H9 (cell line): Measurements from ENCODE around the gene OR5M11. TPM values are rescaled to one million over a fixed set of nuclear protein-coding genes. Genes with fewer than 3 reads are reported as not detected.

Experiments used
- DNase-seq: peaks from one replicate; pipeline ENCODE4 v3.0.0-alpha.2; 2017
- H2AFZ ChIP-seq: one replicate; pipeline ENCODE4 v1.6.1; 2013; ENCODE audit warnings: mild to moderate bottlenecking, low read length, control low read depth, moderate library complexity
- H2AK5ac ChIP-seq: 2 replicates; pipeline ENCODE4 v1.6.1; 2013; ENCODE audit warnings: low read length, control low read depth, mixed read lengths; ENCODE audit not compliant: insufficient read length
- H2BK120ac ChIP-seq: one replicate; pipeline ENCODE4 v1.6.1; 2013; ENCODE audit warnings: low read depth, mild to moderate bottlenecking, low read length, control low read depth, inconsistent platforms; ENCODE audit not compliant: poor library complexity, severe bottlenecking
- H2BK12ac ChIP-seq: 2 replicates; pipeline ENCODE4 v1.6.1; 2013; ENCODE audit warnings: low read length, control low read depth, mixed read lengths, low read depth; ENCODE audit not compliant: insufficient read length
- H2BK15ac ChIP-seq: 2 replicates; pipeline ENCODE4 v1.6.1; 2013; ENCODE audit warnings: low read depth, low read length, control low read depth
- H2BK20ac ChIP-seq: one replicate; pipeline ENCODE4 v1.6.1; 2013; ENCODE audit warnings: low read depth, mild to moderate bottlenecking, low read length, control low read depth, inconsistent platforms; ENCODE audit not compliant: poor library complexity, severe bottlenecking
- H2BK5ac ChIP-seq: 2 replicates; pipeline ENCODE4 v1.6.1; 2013; ENCODE audit warnings: low read length, control low read depth, mixed read lengths; ENCODE audit not compliant: insufficient read length
- H3K14ac ChIP-seq: 2 replicates; pipeline ENCODE4 v1.6.1; 2013; ENCODE audit warnings: low read length, control low read depth; ENCODE audit not compliant: insufficient read depth
- H3K18ac ChIP-seq: 2 replicates; pipeline ENCODE4 v1.6.1; 2013; ENCODE audit warnings: low read depth, mild to moderate bottlenecking, mixed read lengths, low read length, control low read depth; ENCODE audit not compliant: insufficient read length
- H3K23ac ChIP-seq: 2 replicates; pipeline ENCODE4 v1.6.1; 2013; ENCODE audit warnings: low read length, control low read depth, mixed read lengths, low read depth; ENCODE audit not compliant: insufficient read length
- H3K23me2 ChIP-seq: 2 replicates; pipeline ENCODE4 v1.6.1; 2013; ENCODE audit warnings: low read depth, mild to moderate bottlenecking, mixed read lengths, low read length, control low read depth; ENCODE audit not compliant: insufficient read length, poor library complexity, severe bottlenecking
- H3K27ac ChIP-seq: 2 replicates; pipeline ENCODE4 v1.5.1; 2013; ENCODE audit warnings: low read length, control low read depth, mixed read lengths, low read depth; ENCODE audit not compliant: insufficient read length
- H3K27me3 ChIP-seq: 2 replicates; pipeline ENCODE4 v1.6.1; 2013; ENCODE audit warnings: low read length, control low read depth, inconsistent platforms; ENCODE audit not compliant: insufficient read depth
- H3K4ac ChIP-seq: 2 replicates; pipeline ENCODE4 v1.6.1; 2013; ENCODE audit warnings: low read depth, mild to moderate bottlenecking, control low read depth, inconsistent platforms, low read length, moderate library complexity
- H3K4me1 ChIP-seq: 2 replicates; pipeline ENCODE4 v1.6.1; 2013; ENCODE audit warnings: low read length, control low read depth, inconsistent platforms; ENCODE audit not compliant: insufficient read depth
- H3K4me2 ChIP-seq: 2 replicates; pipeline ENCODE4 v1.6.1; 2013; ENCODE audit warnings: low read length, control low read depth, mixed read lengths; ENCODE audit not compliant: insufficient read length, insufficient read depth
- H3K56ac ChIP-seq: 2 replicates; pipeline ENCODE4 v1.6.1; 2013; ENCODE audit warnings: low read depth, mild to moderate bottlenecking, mixed read lengths, low read length, control low read depth; ENCODE audit not compliant: insufficient read length
- H3K79me1 ChIP-seq: 2 replicates; pipeline ENCODE4 v1.6.1; 2013; ENCODE audit warnings: low read depth, mild to moderate bottlenecking, moderate library complexity, low read length, control low read depth, inconsistent platforms; ENCODE audit not compliant: insufficient read depth, poor library complexity, severe bottlenecking
- H3K79me2 ChIP-seq: 2 replicates; pipeline ENCODE4 v1.6.1; 2013; ENCODE audit warnings: low read length, control low read depth, inconsistent platforms; ENCODE audit not compliant: insufficient read depth
- H3K9ac ChIP-seq: 2 replicates; pipeline ENCODE4 v1.6.1; 2013; ENCODE audit warnings: low read length, control low read depth, mixed read lengths; ENCODE audit not compliant: insufficient read length; ENCODE audit errors: extremely low read depth
- H3K9me3 ChIP-seq: one replicate; pipeline ENCODE4 v1.6.1; 2013; ENCODE audit warnings: low read depth, low read length, inconsistent platforms; ENCODE audit not compliant: control insufficient read depth
- H3T11ph ChIP-seq: one replicate; pipeline ENCODE4 v1.6.1; 2013; ENCODE audit warnings: mild to moderate bottlenecking, low read length, control low read depth, inconsistent platforms
- H4K20me1 ChIP-seq: one replicate; pipeline ENCODE4 v1.6.1; 2013; ENCODE audit not compliant: control insufficient read depth, insufficient read length, insufficient read depth
- H4K5ac ChIP-seq: 2 replicates; pipeline ENCODE4 v1.6.1; 2013; ENCODE audit warnings: low read depth, mild to moderate bottlenecking, mixed read lengths, low read length, control low read depth; ENCODE audit not compliant: insufficient read length
- H4K8ac ChIP-seq: replicated peaks from 2 replicates; pipeline ENCODE4 v1.6.1; 2013; ENCODE audit warnings: low read length, control low read depth, mixed read lengths, low read depth; ENCODE audit not compliant: insufficient read length
- H4K91ac ChIP-seq: 2 replicates; pipeline ENCODE4 v1.6.1; 2013; ENCODE audit warnings: low read depth, mild to moderate bottlenecking, moderate library complexity, mixed read lengths, low read length, control low read depth; ENCODE audit not compliant: insufficient read length
- H3K27ac Mint-ChIP-seq, 3 experiments: 2 replicates in 2 of 3; 3 replicates in 1 of 3; pipeline ENCODE4 v1.8.0; 2020 to 2021; ENCODE audit warnings: mixed read lengths in 3 of 3, mild to moderate bottlenecking in 1 of 3, moderate library complexity in 1 of 3
- H3K27me3 Mint-ChIP-seq: 2 replicates; pipeline ENCODE4 v1.8.0; 2021; ENCODE audit warnings: low read depth, mild to moderate bottlenecking, moderate library complexity, mixed read lengths
- H3K36me3 Mint-ChIP-seq, 3 experiments: 2 replicates in 2 of 3; 3 replicates in 1 of 3; pipeline ENCODE4 v1.8.0; 2020 to 2021; ENCODE audit warnings: low read depth in 3 of 3, mixed read lengths in 3 of 3; ENCODE audit not compliant: insufficient read depth in 1 of 3
- H3K4me1 Mint-ChIP-seq, 2 experiments: 2 replicates each; pipeline ENCODE4 v1.8.0; 2020; ENCODE audit warnings: mixed read lengths in 2 of 2
- H3K4me3 Mint-ChIP-seq, 2 experiments: 2 replicates in 1 of 2; 3 replicates in 1 of 2; pipeline ENCODE4 v1.8.0; 2020 to 2021; ENCODE audit warnings: mild to moderate bottlenecking in 2 of 2, mixed read lengths in 2 of 2, moderate library complexity in 1 of 2
- H3K9me3 Mint-ChIP-seq, 2 experiments: 2 replicates in 1 of 2; 3 replicates in 1 of 2; pipeline ENCODE4 v1.8.0; 2020; ENCODE audit warnings: mild to moderate bottlenecking in 2 of 2, mixed read lengths in 2 of 2, moderate library complexity in 1 of 2
- CTCF ChIP-seq: fragments of 200-600 bp; sonication (generic); conservative IDR thresholded peaks from 3 replicates; pipeline ENCODE4 v1.8.0; 2021; ENCODE audit warnings: antibody characterized with exemption, mild to moderate bottlenecking
- WGBS: extraction: QIAGEN DNeasy Blood & Tissue Kit; methylation state at CpG from one replicate; pipeline ENCODE4 v1.1.7; 2013; ENCODE audit warnings: missing lambda C conversion rate, low lambda C conversion rate, mixed read lengths; ENCODE audit not compliant: insufficient read length; ENCODE audit errors: extremely low coverage; 5-methylcytosine and 5-hydroxymethylcytosine counted together
- total RNA-seq: library from RNA; stranded (reverse); gene quantifications from 2 replicates; pipeline ENCODE4 v1.2.1, GENCODE V29; 2021

OR5M11 gene
- total RNA-seq, 1 experiment from 2014 or later: not detected

- H3K36me3 Mint-ChIP-seq: 0 out of 7 replicates have a peak, but pooled peaks cover 0 to 4% (median 0%) of the 10 kb centered on the region in 3 experiments
These were observed 11.2 kb downstream of the OR5M11 start for GRCh38 chr11:56531856-56532255.

More at GRCh38 chr11:56531856-56532255, 11.2 kb downstream of the OR5M11 start:
- H3K27ac Mint-ChIP-seq: no peak overlapping the region
- Histone ChIP-seq H3K56ac (no peak overlapping the region), H4K91ac (no peak overlapping the region), H4K5ac (no peak overlapping the region), H2AFZ (no peak overlapping the region), H3K27ac (no peak overlapping the region), H3K79me2 (no peaks in the 10 kb centered on the region), H3K4me1 (no peaks in the 10 kb centered on the region), H3K79me1 (no peaks in the 10 kb centered on the region), H2AK5ac (no peak overlapping the region), H3K23me2 (no peaks in the 10 kb centered on the region), H2BK20ac (no peak overlapping the region), H3K23ac (no peak overlapping the region), H2BK12ac (no peak overlapping the region), H4K8ac (no peak overlapping the region), H3K4ac (no peak overlapping the region), H2BK15ac (no peak overlapping the region), H3K27me3 (no peaks in the 10 kb centered on the region), H2BK120ac (no peak overlapping the region), H3T11ph (no peak overlapping the region), H3K14ac (no peak overlapping the region), H2BK5ac (no peak overlapping the region), H3K9me3 (no peaks in the 10 kb centered on the region), H4K20me1 (no peaks in the 10 kb centered on the region), H3K4me2 (no peak overlapping the region), H3K9ac (no peak overlapping the region), H3K18ac (no peak overlapping the region)
- peaks cover 2 to 9% of the 10 kb centered on the region in 2 experiments; a peak in 3 of 5 replicates for H3K9me3 Mint-ChIP-seq
- DNase-seq: no peak
- no peak for TF ChIP-seq CTCF
- no CpG with 5 or more reads among the region's 2 CpGs for WGBS
- H3K4me3 Mint-ChIP-seq: no peak overlapping the region
- no peaks in the 10 kb centered on the region for H3K27me3 Mint-ChIP-seq
- no peaks in the 10 kb centered on the region for H3K4me1 Mint-ChIP-seq
